Liver (tissue), 9 donors: ENCODE results near the gene GRK5. TPM values are rescaled to one million over a fixed set of nuclear protein-coding genes. Genes with fewer than 3 reads are reported as not detected.

ENCODE experiments used
- DNase-seq: peaks from one replicate; pipeline ENCODE4 v3.0.0-alpha.2; 2017; ENCODE audit warnings: low spot score
- H3K27ac ChIP-seq, 2 donors: one replicate each; pipeline ENCODE4 v1.7.0; 2013; ENCODE audit warnings: inconsistent platforms in 2 of 2, low read length in 2 of 2, control low read depth in 1 of 2, low read depth in 1 of 2, mild to moderate bottlenecking in 1 of 2
- H3K27me3 ChIP-seq, 4 donors: one replicate each; pipeline versions ENCODE4 v1.6.1 to v1.7.0; 2013; ENCODE audit warnings: low read length in 3 of 4, inconsistent platforms in 1 of 4, mild to moderate bottlenecking in 1 of 4, moderate library complexity in 1 of 4; ENCODE audit not compliant: control insufficient read depth in 4 of 4, insufficient read depth in 4 of 4
- H3K36me3 ChIP-seq, 4 donors: one replicate each; pipeline versions ENCODE4 v1.6.1 to v1.7.0; 2013; ENCODE audit warnings: low read length in 3 of 4, mild to moderate bottlenecking in 3 of 4, low read depth in 1 of 4, moderate library complexity in 1 of 4; ENCODE audit not compliant: control insufficient read depth in 4 of 4, insufficient read depth in 3 of 4
- H3K4me1 ChIP-seq, 4 donors: one replicate each; pipeline versions ENCODE4 v1.6.1 to v1.7.0; 2013; ENCODE audit warnings: low read length in 3 of 4, mild to moderate bottlenecking in 3 of 4, moderate library complexity in 1 of 4; ENCODE audit not compliant: control insufficient read depth in 4 of 4, insufficient read depth in 4 of 4
- H3K4me3 ChIP-seq, 3 donors: one replicate each; pipeline versions ENCODE4 v1.6.1 to v1.7.0; 2013; ENCODE audit warnings: low read length in 3 of 3, control low read depth in 1 of 3, low read depth in 1 of 3, mild to moderate bottlenecking in 1 of 3
- H3K9ac ChIP-seq, 2 donors: one replicate each; pipeline ENCODE4 v1.7.0; 2013; ENCODE audit warnings: low read length in 2 of 2, mild to moderate bottlenecking in 2 of 2, moderate library complexity in 2 of 2, control low read depth in 1 of 2, low read depth in 1 of 2
- H3K9me3 ChIP-seq, 4 donors: one replicate each; pipeline versions ENCODE4 v1.6.1 to v1.7.0; 2013; ENCODE audit warnings: low read length in 3 of 4; ENCODE audit not compliant: control insufficient read depth in 4 of 4
- CTCF ChIP-seq: fragments of 150-350 bp; IDR thresholded peaks from 2 replicates; pipeline ENCODE4 v1.5.1; 2017; ENCODE audit warnings: improper control_type of control experiment, low read depth, low read length; ENCODE audit not compliant: missing input control
- EGR1 ChIP-seq, 2 donors: IDR thresholded peaks; 2 replicates each; pipeline ENCODE4 v1.6.1; 2016 to 2018; ENCODE audit warnings: antibody characterized with exemption in 2 of 2, low read depth in 2 of 2
- FOXA1 ChIP-seq: IDR thresholded peaks from 2 replicates; pipeline ENCODE4 v1.6.1; 2016; ENCODE audit warnings: antibody characterized with exemption
- FOXA2 ChIP-seq: IDR thresholded peaks from 2 replicates; pipeline ENCODE4 v1.6.1; 2016; ENCODE audit warnings: antibody characterized with exemption
- HNF4A ChIP-seq, 2 donors: conservative IDR thresholded peaks; 2 replicates each; pipeline ENCODE4 v1.6.1; 2016; ENCODE audit warnings: antibody characterized with exemption in 2 of 2, mild to moderate bottlenecking in 2 of 2
- HNF4G ChIP-seq: IDR thresholded peaks from 2 replicates; pipeline ENCODE4 v1.6.1; 2016; ENCODE audit warnings: antibody characterized with exemption
- JUND ChIP-seq, 2 donors: IDR thresholded peaks; 2 replicates each; pipeline ENCODE4 v1.6.1; 2016; ENCODE audit warnings: antibody characterized with exemption in 2 of 2
- NR2F2 ChIP-seq: IDR thresholded peaks from 2 replicates; pipeline ENCODE4 v1.6.1; 2016; ENCODE audit warnings: antibody characterized with exemption
- RAD21 ChIP-seq, 2 donors: IDR thresholded peaks; 2 replicates each; pipeline ENCODE4 v1.6.1; 2016; ENCODE audit warnings: antibody characterized with exemption in 2 of 2, mild to moderate bottlenecking in 2 of 2
- REST ChIP-seq: IDR thresholded peaks from 2 replicates; pipeline ENCODE4 v1.6.1; 2016; ENCODE audit warnings: antibody characterized with exemption, mild to moderate bottlenecking
- RXRA ChIP-seq, 2 donors: IDR thresholded peaks; 2 replicates each; pipeline ENCODE4 v1.6.1; 2017 to 2018; ENCODE audit warnings: antibody characterized with exemption in 2 of 2, mild to moderate bottlenecking in 1 of 2
- TAF1 ChIP-seq: conservative IDR thresholded peaks from 2 replicates; pipeline ENCODE4 v1.6.1; 2016; ENCODE audit warnings: antibody characterized with exemption, mild to moderate bottlenecking
- YY1 ChIP-seq: IDR thresholded peaks from 2 replicates; pipeline ENCODE4 v1.6.1; 2016; ENCODE audit warnings: antibody characterized with exemption, mild to moderate bottlenecking
- ZBTB33 ChIP-seq: IDR thresholded peaks from 2 replicates; pipeline ENCODE4 v1.6.1; 2016; ENCODE audit warnings: antibody characterized with exemption
- WGBS: extraction: QIAGEN DNeasy Blood & Tissue Kit; methylation state at CpG from one replicate; pipeline ENCODE4 v1.1.7; 2013; 5-methylcytosine and 5-hydroxymethylcytosine counted together
- polyA plus RNA-seq, 2 donors: library from polyadenylated mRNA; stranded (reverse) in 1 of 2; unstranded in 1 of 2; fragments of 200-250 nt in 1 of 2; fragments of >200 nt in 1 of 2; fragmentation: Nextera tagmentation in 1 of 2; extraction: Ambion mirVana in 1 of 2; gene quantifications; one replicate each; pipeline versions ENCODE4 v1.2.1 to v1.2.3, GENCODE V29; 2013 to 2015
- total RNA-seq, 2 donors: library from RNA; depleted of rRNA; stranded (reverse); fragments of >200 nt; gene quantifications; one replicate each; pipeline ENCODE4 v1.2.3, GENCODE V29; 2014
- TF ChIP-seq, protein P1 (sequence below): IDR thresholded peaks from 2 replicates; pipeline ENCODE4 v1.6.1; 2016; ENCODE audit warnings: antibody characterized with exemption
- donor health status: healthy.
- donor health status: healthy.
- donor health status: healthy.
- donor health status: healthy.
- donor health status: healthy.

Gene GRK5
- total and polyA plus RNA-seq, 4 donors = 2.1 to 6.6 (median 5.1) TPM

- DNase-seq = no peak
- TF ChIP-seq HNF4A (conservative IDR thresholded peaks at IDR 0.05) (no peak), JUND (IDR thresholded peaks at IDR 0.05) (peak; percentile 69 to 77)
- WGBS = 60% methylated on average over 11 of the region's 11 CpGs
- Histone ChIP-seq H3K9ac (no peak overlapping the region), H3K36me3 (no peaks in the 10 kb centered on the region), H3K9me3 (no peaks in the 10 kb centered on the region), H3K4me1 (peaks cover 0 to 8% (median 3%) of the 10 kb centered on the region in 4 donors), H3K27ac (peak overlapping the region; percentile 33 to 36), H3K27me3 (no peaks in the 10 kb centered on the region), H3K4me3 (no peak overlapping the region)
Observed at GRCh38 chr10:119305860-119306513, 98.6 kb downstream of the GRK5 start.

GRCh38 chr10:119306514-119306951, 99.2 kb downstream of the GRK5 start:
- Histone ChIP-seq H3K27ac (peak overlapping the region in 1 of 2 donors; percentile 20), H3K9ac (no peak overlapping the region), H3K36me3 (no peaks in the 10 kb centered on the region), H3K27me3 (no peaks in the 10 kb centered on the region), H3K9me3 (no peaks in the 10 kb centered on the region), H3K4me1 (peaks cover 0 to 8% (median 3%) of the 10 kb centered on the region in 4 donors), H3K4me3 (no peak overlapping the region)
- DNase-seq = no peak
- WGBS = 78% methylated on average over 9 of the region's 9 CpGs
- TF ChIP-seq ZBTB33 (no peak), RXRA (IDR thresholded peaks at IDR 0.05) (no peak), REST (no peak), JUND (IDR thresholded peaks at IDR 0.05) (no peak), EGR1 (IDR thresholded peaks at IDR 0.05; ENCODE audit: low read depth in 2 of 2) (no peak), HNF4A (conservative IDR thresholded peaks at IDR 0.05) (no peak), HNF4G (no peak), TAF1 (no peak), YY1 (no peak), CTCF (no peak), RAD21 (IDR thresholded peaks at IDR 0.05) (no peak), FOXA2 (no peak), FOXA1 (no peak), NR2F2 (no peak)
- TF ChIP-seq, protein P1, sequence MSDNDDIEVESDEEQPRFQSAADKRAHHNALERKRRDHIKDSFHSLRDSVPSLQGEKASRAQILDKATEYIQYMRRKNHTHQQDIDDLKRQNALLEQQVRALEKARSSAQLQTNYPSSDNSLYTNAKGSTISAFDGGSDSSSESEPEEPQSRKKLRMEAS = no peak
